HG03565 (cell line): ENCODE data around the gene EED.
A peak's percentile ranks its signal among the peaks of the same experiment; 100 is the strongest.
"Not testable (repeated sequence)": the region's sequence is repeated elsewhere in the genome, so short reads cannot be mapped to it uniquely, and the experiment has no call there.

Experiments used
- ATAC-seq: cut with Tn5 transposase; IDR thresholded peaks from one replicate; pipeline ENCODE4 v1.9.1; 2021; ENCODE audit warnings: mild to moderate bottlenecking, moderate library complexity; ENCODE audit not compliant: unreplicated experiment

Gene EED

GRCh38 chr11:86218125-86219084 lies 26.1 kb upstream of the EED start:
- peak; percentile 33 for ATAC-seq

- peak; percentile 50 for ATAC-seq
Measured at GRCh38 chr11:86219311-86220193, 25.0 kb upstream of the EED start.

- ATAC-seq = no peak
Measured at GRCh38 chr11:86220653-86221052, 23.9 kb upstream of the EED start.

- ATAC-seq = no peak
Measured at GRCh38 chr11:86222081-86222480, 22.5 kb upstream of the EED start.

GRCh38 chr11:86224575-86224974 lies 20.0 kb upstream of the EED start:
- ATAC-seq = not testable (repeated sequence)

- not testable (repeated sequence) for ATAC-seq
Measured at GRCh38 chr11:86225344-86225743, 19.2 kb upstream of the EED start.

- no peak for ATAC-seq
Measured at GRCh38 chr11:86228269-86229038, 16.1 kb upstream of the EED start.

GRCh38 chr11:86229039-86229330 lies 15.6 kb upstream of the EED start:
- not testable (repeated sequence) for ATAC-seq

- no peak for ATAC-seq
Measured at GRCh38 chr11:86230179-86230804, 14.3 kb upstream of the EED start.

- ATAC-seq = no peak
Measured at GRCh38 chr11:86230921-86231434, 13.6 kb upstream of the EED start.

- no peak for ATAC-seq
Measured at GRCh38 chr11:86232556-86232955, 12.0 kb upstream of the EED start.

- ATAC-seq = no peak
Measured at GRCh38 chr11:86234831-86235461, 9.6 kb upstream of the EED start.

- no peak for ATAC-seq
Measured at GRCh38 chr11:86237267-86237804, 7.2 kb upstream of the EED start.

GRCh38 chr11:86240164-86240563 lies 4.4 kb upstream of the EED start:
- no peak for ATAC-seq

GRCh38 chr11:86241956-86242535 lies 2.5 kb upstream of the EED start:
- no peak for ATAC-seq

GRCh38 chr11:86243396-86243795 lies 1.2 kb upstream of the EED start:
- no peak for ATAC-seq

- peak; percentile 63 for ATAC-seq
Measured at GRCh38 chr11:86244063-86244521, 461 bp upstream of the EED start.

- no peak for ATAC-seq
Measured at GRCh38 chr11:86245369-86246292, 1.1 kb downstream of the EED start.
